GM21360 (cell line): ENCODE measurements around the gene CUBN.

Experiments
- ATAC-seq: cut with Tn5 transposase; IDR thresholded peaks from one replicate; pipeline ENCODE4 v1.9.1; 2021; ENCODE audit warnings: mild to moderate bottlenecking, moderate library complexity; ENCODE audit not compliant: unreplicated experiment

CUBN gene

GRCh38 chr10:17047908-17048307 lies 81.7 kb downstream of the CUBN start:
- ATAC-seq: no peak

GRCh38 chr10:17046989-17047388 lies 82.6 kb downstream of the CUBN start:
- ATAC-seq: no peak

GRCh38 chr10:17043586-17043985 lies 86.0 kb downstream of the CUBN start:
- no peak for ATAC-seq

- no peak for ATAC-seq
Measured at GRCh38 chr10:17041626-17042520, 87.7 kb downstream of the CUBN start.

GRCh38 chr10:17038627-17039026 lies 91.0 kb downstream of the CUBN start:
- no peak for ATAC-seq

GRCh38 chr10:17037910-17038309 lies 91.7 kb downstream of the CUBN start:
- ATAC-seq: no peak

GRCh38 chr10:17035446-17035845 lies 94.2 kb downstream of the CUBN start:
- ATAC-seq: no peak

GRCh38 chr10:17033529-17034260 lies 95.9 kb downstream of the CUBN start:
- ATAC-seq: no peak

GRCh38 chr10:17031637-17032635 lies 97.7 kb downstream of the CUBN start:
- ATAC-seq: no peak

GRCh38 chr10:17029581-17030271 lies 99.9 kb downstream of the CUBN start:
- ATAC-seq: no peak

- no peak for ATAC-seq
Measured at GRCh38 chr10:17029239-17029580, 100.4 kb downstream of the CUBN start.

- ATAC-seq: no peak
Measured at GRCh38 chr10:17028798-17029197, 100.8 kb downstream of the CUBN start.

GRCh38 chr10:17026686-17027485 lies 102.7 kb downstream of the CUBN start:
- ATAC-seq: peak; percentile 41

- no peak for ATAC-seq
Measured at GRCh38 chr10:17025444-17026295, 103.9 kb downstream of the CUBN start.

- ATAC-seq: no peak
Measured at GRCh38 chr10:17024461-17024860, 105.2 kb downstream of the CUBN start.

GRCh38 chr10:17023386-17024298 lies 106.0 kb downstream of the CUBN start:
- peak; percentile 97 for ATAC-seq

GRCh38 chr10:17022896-17023295 lies 106.7 kb downstream of the CUBN start:
- no peak for ATAC-seq

- no peak for ATAC-seq
Measured at GRCh38 chr10:17022466-17022825, 107.2 kb downstream of the CUBN start.
